Measurements from ENCODE around the gene METTL2A.
"Not testable (repeated sequence)": the region's sequence is repeated elsewhere in the genome, so short reads cannot be mapped to it uniquely, and the experiment has no call there.

The METTL2A gene

DNA sequence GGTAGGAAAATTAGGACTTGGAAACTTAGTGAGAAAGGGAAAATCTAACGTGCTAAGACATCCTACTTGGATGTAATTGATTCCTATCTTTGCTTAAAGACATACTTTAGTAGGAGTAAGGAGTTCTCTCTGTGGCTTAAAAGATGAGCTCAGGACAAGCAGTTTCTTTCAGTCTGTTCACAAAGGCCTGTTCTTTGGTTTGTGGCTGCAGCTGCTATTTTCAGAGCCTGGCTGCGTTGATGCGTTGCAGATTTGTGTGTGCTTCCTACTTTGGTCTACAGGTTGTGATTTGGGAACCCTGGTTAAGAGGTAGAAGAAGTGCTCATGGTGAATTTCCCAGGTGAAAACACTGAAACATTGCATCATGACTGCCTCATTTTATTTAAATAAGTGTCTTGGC, 30.4 kb downstream of the METTL2A start:
- not testable (repeated sequence) for H3K27me3 Mint-ChIP-seq; H3K4me3 Mint-ChIP-seq; H3K27ac Mint-ChIP-seq; H3K9me3 Mint-ChIP-seq; H3K36me3 Mint-ChIP-seq (ENCODE audit: low read depth)
- peaks cover 15% of the 10 kb centered on the region for H3K4me1 Mint-ChIP-seq (ENCODE audit: low read depth)

GRCh38 chr17:62456016-62456415, 32.3 kb downstream of the METTL2A start:
- H3K9me3 Mint-ChIP-seq, result no peaks in the 10 kb centered on the region
- peaks cover 15% of the 10 kb centered on the region for H3K4me1 Mint-ChIP-seq (ENCODE audit: low read depth)
- no peak overlapping the region for H3K27ac Mint-ChIP-seq

GRCh38 chr17:62458483-62458882, 34.8 kb downstream of the METTL2A start:
- H3K4me1 Mint-ChIP-seq (ENCODE audit: low read depth); H3K4me3 Mint-ChIP-seq; H3K27me3 Mint-ChIP-seq; H3K36me3 Mint-ChIP-seq (ENCODE audit: low read depth); H3K9me3 Mint-ChIP-seq; H3K27ac Mint-ChIP-seq: not testable (repeated sequence)

More at GRCh38 chr17:62456016-62456415, 32.3 kb downstream of the METTL2A start:
- Mint-ChIP-seq H3K36me3 (ENCODE audit: low read depth) (peaks cover 7% of the 10 kb centered on the region), H3K27me3 (no peaks in the 10 kb centered on the region), H3K4me3 (no peak overlapping the region)

GRCh38 chr17:62464422-62464821, 40.7 kb downstream of the METTL2A start:
- not testable (repeated sequence) for H3K27me3 Mint-ChIP-seq; H3K4me1 Mint-ChIP-seq (ENCODE audit: low read depth); H3K4me3 Mint-ChIP-seq; H3K36me3 Mint-ChIP-seq (ENCODE audit: low read depth); H3K27ac Mint-ChIP-seq; H3K9me3 Mint-ChIP-seq

DNA sequence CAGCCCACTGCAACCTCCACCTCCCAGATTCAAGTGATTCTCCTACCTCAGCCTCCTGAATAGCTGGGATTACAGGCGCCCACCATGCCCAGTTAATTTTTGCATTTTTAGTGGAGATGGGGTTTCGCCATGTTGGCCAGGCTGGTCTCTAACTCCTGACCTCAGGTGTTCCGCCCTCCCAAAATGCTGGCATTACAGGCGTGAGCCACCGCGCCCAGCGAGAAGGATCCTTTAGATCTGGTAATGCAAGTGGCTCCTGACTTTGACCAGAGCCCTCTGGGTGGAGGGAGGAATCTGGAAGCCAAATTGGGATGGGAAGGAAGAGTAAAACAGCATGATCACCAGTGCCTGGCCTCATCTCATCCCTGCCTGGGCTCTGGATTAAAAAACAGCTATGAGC, 41.6 kb downstream of the METTL2A start:
- not testable (repeated sequence) for H3K27me3 Mint-ChIP-seq; H3K9me3 Mint-ChIP-seq; H3K27ac Mint-ChIP-seq; H3K4me1 Mint-ChIP-seq (ENCODE audit: low read depth); H3K36me3 Mint-ChIP-seq (ENCODE audit: low read depth); H3K4me3 Mint-ChIP-seq

- H3K4me1 Mint-ChIP-seq (ENCODE audit: low read depth); H3K36me3 Mint-ChIP-seq (ENCODE audit: low read depth); H3K4me3 Mint-ChIP-seq; H3K27me3 Mint-ChIP-seq; H3K9me3 Mint-ChIP-seq: not testable (repeated sequence)
- H3K27ac Mint-ChIP-seq, result peak overlapping the region; percentile 22
Observed at GRCh38 chr17:62470666-62471379, 47.1 kb downstream of the METTL2A start.

DNA sequence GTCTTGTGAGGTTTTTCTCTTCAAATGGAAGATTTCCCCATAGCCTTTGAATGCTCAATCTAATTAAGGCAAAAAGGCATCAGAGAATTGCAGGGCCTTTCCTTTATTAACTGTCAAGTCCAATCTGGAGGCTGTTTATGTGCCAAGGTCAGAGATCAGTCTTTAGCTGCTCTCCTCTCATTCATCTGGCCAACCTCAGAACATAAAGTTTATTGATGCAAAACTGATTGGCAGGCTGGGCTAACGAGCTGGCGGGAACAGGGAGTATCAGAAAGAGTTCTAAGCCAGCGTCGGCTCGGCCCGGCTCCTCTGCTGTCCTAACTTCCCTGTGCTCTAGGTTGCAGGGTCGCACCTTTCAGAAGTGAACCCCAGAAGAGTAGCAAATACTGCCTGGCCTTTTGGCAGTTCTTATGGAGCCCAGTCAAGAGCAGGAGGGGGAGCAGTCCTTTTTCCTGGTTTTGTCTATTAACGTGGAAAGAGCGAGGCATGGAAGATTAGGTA, 47.7 kb downstream of the METTL2A start:
- H3K4me3 Mint-ChIP-seq; H3K4me1 Mint-ChIP-seq (ENCODE audit: low read depth); H3K27me3 Mint-ChIP-seq; H3K36me3 Mint-ChIP-seq (ENCODE audit: low read depth); H3K9me3 Mint-ChIP-seq; H3K27ac Mint-ChIP-seq: not testable (repeated sequence)

GRCh38 chr17:62473030-62473982, 49.6 kb downstream of the METTL2A start:
- H3K36me3 Mint-ChIP-seq (ENCODE audit: low read depth), result not testable (repeated sequence)

GRCh38 chr17:62477111-62477510, 53.4 kb downstream of the METTL2A start:
- Mint-ChIP-seq H3K4me1 (ENCODE audit: low read depth) (peaks cover 27% of the 10 kb centered on the region), H3K27ac (peak overlapping the region; percentile 87), H3K4me3 (peak overlapping the region; percentile 83), H3K36me3 (ENCODE audit: low read depth) (peaks cover 11% of the 10 kb centered on the region)
- not testable (repeated sequence) for H3K9me3 Mint-ChIP-seq, H3K27me3 Mint-ChIP-seq

More at GRCh38 chr17:62473030-62473982, 49.6 kb downstream of the METTL2A start:
- peaks cover 13% of the 10 kb centered on the region for H3K4me1 Mint-ChIP-seq (ENCODE audit: low read depth)
- H3K27me3 Mint-ChIP-seq, H3K27ac Mint-ChIP-seq, H3K4me3 Mint-ChIP-seq, H3K9me3 Mint-ChIP-seq: not testable (repeated sequence)

- Mint-ChIP-seq H3K27ac (peak overlapping the region; percentile 87), H3K36me3 (ENCODE audit: low read depth) (peaks cover 18% of the 10 kb centered on the region), H3K4me1 (ENCODE audit: low read depth) (peaks cover 34% of the 10 kb centered on the region), H3K4me3 (peak overlapping the region; percentile 83)
- H3K9me3 Mint-ChIP-seq, H3K27me3 Mint-ChIP-seq: not testable (repeated sequence)
Observed at GRCh38 chr17:62477718-62478408, 54.2 kb downstream of the METTL2A start.

GRCh38 chr17:62478424-62478879, 54.8 kb downstream of the METTL2A start, which contains the start of gene TLK2:
TSS of gene TLK2 (plus strand) at chr17:62478825. CDS start at chr17:62481126, 2,301 bp downstream.
- Mint-ChIP-seq H3K27ac (peak within 1 kb of the TSS; percentile 96), H3K4me1 (ENCODE audit: low read depth) (peaks cover 38% of the 10 kb centered on the region), H3K4me3 (peak within 1 kb of the TSS; percentile 95), H3K27me3 (no peaks in the 10 kb centered on the region), H3K36me3 (ENCODE audit: low read depth) (peaks cover 23% of the 10 kb centered on the region), H3K9me3 (no peaks in the 10 kb centered on the region)

GRCh38 chr17:62478880-62479638, 55.4 kb downstream of the METTL2A start:
- peak overlapping the region; percentile 95 for H3K4me3 Mint-ChIP-seq
- H3K4me1 Mint-ChIP-seq (ENCODE audit: low read depth), result peaks cover 41% of the 10 kb centered on the region
- H3K36me3 Mint-ChIP-seq (ENCODE audit: low read depth), result peaks cover 23% of the 10 kb centered on the region
- not testable (repeated sequence) for H3K27me3 Mint-ChIP-seq, H3K27ac Mint-ChIP-seq, H3K9me3 Mint-ChIP-seq

DNA sequence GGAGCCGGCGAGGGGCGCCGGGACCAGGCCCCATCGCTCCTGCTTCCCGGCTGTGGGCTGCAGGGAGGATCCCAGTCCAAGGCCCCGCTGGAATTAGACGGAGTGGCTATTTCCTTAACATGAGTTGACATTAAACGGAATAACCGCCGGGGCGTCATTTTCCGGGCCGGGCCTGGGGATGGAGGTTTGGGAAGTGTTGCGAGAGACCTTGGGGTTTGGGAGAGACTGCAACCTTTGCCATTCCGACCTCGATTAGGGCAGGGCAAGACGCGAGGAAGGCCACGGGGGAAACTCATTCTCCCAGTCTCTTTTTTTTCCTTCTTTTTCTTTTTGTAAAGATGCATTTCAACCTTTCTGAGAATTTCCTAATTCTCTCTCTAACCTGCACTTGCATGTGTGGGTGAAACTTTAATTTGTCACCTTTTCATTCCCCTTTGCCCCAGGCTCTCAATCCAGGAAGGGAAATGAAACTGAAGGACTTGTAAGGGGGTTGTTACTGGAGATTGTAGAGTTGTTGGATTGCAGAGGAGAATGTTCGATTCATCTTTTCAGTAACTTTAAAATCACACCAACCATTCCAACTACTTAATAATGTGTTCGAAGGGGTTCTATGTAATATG, 56.1 kb downstream of the METTL2A start:
- not testable (repeated sequence) for H3K9me3 Mint-ChIP-seq, H3K27me3 Mint-ChIP-seq
- Mint-ChIP-seq H3K36me3 (ENCODE audit: low read depth) (peaks cover 23% of the 10 kb centered on the region), H3K27ac (peak overlapping the region; percentile 96), H3K4me3 (peak overlapping the region; percentile 95), H3K4me1 (ENCODE audit: low read depth) (peaks cover 41% of the 10 kb centered on the region)

DNA sequence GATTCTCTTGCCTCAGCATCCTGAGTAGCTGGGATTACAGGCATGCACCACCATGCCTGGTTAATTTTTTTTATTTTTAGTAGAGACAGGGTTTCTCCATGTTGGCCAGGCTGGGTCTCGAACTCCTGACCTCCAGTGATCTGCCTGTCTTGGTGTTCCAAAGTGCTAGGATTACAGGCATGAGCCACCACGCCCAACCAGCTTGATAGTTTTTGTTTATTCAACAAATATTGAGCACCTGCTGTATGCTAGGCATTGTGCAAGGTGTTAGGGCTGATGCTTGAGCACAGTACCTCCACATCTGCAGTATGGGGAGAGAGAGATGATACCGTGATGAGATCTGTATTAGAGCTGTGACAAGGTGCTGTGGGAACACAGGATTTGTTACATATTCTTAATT, 58.9 kb downstream of the METTL2A start:
- not testable (repeated sequence) for H3K27ac Mint-ChIP-seq, H3K9me3 Mint-ChIP-seq, H3K4me3 Mint-ChIP-seq, H3K27me3 Mint-ChIP-seq
- Mint-ChIP-seq H3K4me1 (ENCODE audit: low read depth) (peaks cover 49% of the 10 kb centered on the region), H3K36me3 (ENCODE audit: low read depth) (peaks cover 30% of the 10 kb centered on the region)

All from stimulated activated naive CD8-positive, alpha-beta T cell treated with anti-CD3 and anti-CD28 coated beads, Interleukin-15, Interleukin-2, amounts not matched to agents 100 ng/mL and 50 ng/mL, for 24 hours (primary cell).